HUES6 (cell line): ENCODE results near the gene CDS2.

ENCODE experiments used
- H3K27ac ChIP-seq: 2 replicates; pipeline ENCODE4 v1.7.0; 2013; ENCODE audit warnings: low read depth, mild to moderate bottlenecking, low read length, inconsistent platforms
- H3K27me3 ChIP-seq: 2 replicates; pipeline ENCODE4 v1.6.1; 2013; ENCODE audit warnings: low read length; ENCODE audit not compliant: control insufficient read depth, insufficient read depth
- H3K36me3 ChIP-seq: 2 replicates; pipeline ENCODE4 v1.6.1; 2013; ENCODE audit warnings: low read length; ENCODE audit not compliant: control insufficient read depth, insufficient read depth
- H3K4me1 ChIP-seq: 2 replicates; pipeline ENCODE4 v1.6.1; 2013; ENCODE audit warnings: low read length; ENCODE audit not compliant: control insufficient read depth, insufficient read depth
- H3K4me3 ChIP-seq: 2 replicates; pipeline ENCODE4 v1.5.1; 2013; ENCODE audit warnings: low read depth, low read length
- H3K9ac ChIP-seq: one replicate; pipeline ENCODE4 v1.6.1; 2013; ENCODE audit warnings: mild to moderate bottlenecking, low read length
- H3K9me3 ChIP-seq: 2 replicates; pipeline ENCODE4 v1.6.1; 2013; ENCODE audit warnings: low read depth, low read length; ENCODE audit not compliant: control insufficient read depth, insufficient read depth

CDS2 gene

GRCh38 chr20:5195655-5196054, 68.8 kb downstream of the CDS2 start:
- Histone ChIP-seq H3K27ac (no peak overlapping the region), H3K27me3 (no peaks in the 10 kb centered on the region), H3K9me3 (no peaks in the 10 kb centered on the region), H3K9ac (no peak overlapping the region), H3K4me1 (no peaks in the 10 kb centered on the region), H3K4me3 (no peak overlapping the region), H3K36me3 (peaks cover 29% of the 10 kb centered on the region)

- H3K27ac ChIP-seq, result no peak overlapping the region
- no peaks in the 10 kb centered on the region for H3K27me3 ChIP-seq
- H3K4me3 ChIP-seq, result no peak overlapping the region
- no peaks in the 10 kb centered on the region for H3K9me3 ChIP-seq
- H3K4me1 ChIP-seq, result no peaks in the 10 kb centered on the region
- H3K9ac ChIP-seq, result no peak overlapping the region
- H3K36me3 ChIP-seq, result peaks cover 24% of the 10 kb centered on the region
These were observed 69.3 kb downstream of the CDS2 start for GRCh38 chr20:5196149-5196548.

- Histone ChIP-seq H3K27me3 (no peaks in the 10 kb centered on the region), H3K36me3 (peaks cover 17% of the 10 kb centered on the region), H3K27ac (no peak overlapping the region), H3K9ac (no peak overlapping the region), H3K9me3 (no peaks in the 10 kb centered on the region), H3K4me3 (no peak overlapping the region), H3K4me1 (no peaks in the 10 kb centered on the region)
These were observed 70.5 kb downstream of the CDS2 start for GRCh38 chr20:5197270-5197827.

GRCh38 chr20:5197847-5198650, 71.2 kb downstream of the CDS2 start:
- Histone ChIP-seq H3K9ac (no peak overlapping the region), H3K27ac (no peak overlapping the region; the same call in 1 of the 2 replicates), H3K36me3 (peaks cover 17% of the 10 kb centered on the region), H3K4me1 (no peaks in the 10 kb centered on the region), H3K4me3 (no peak overlapping the region), H3K9me3 (no peaks in the 10 kb centered on the region), H3K27me3 (no peaks in the 10 kb centered on the region)

GRCh38 chr20:5198651-5198924, 71.8 kb downstream of the CDS2 start:
- Histone ChIP-seq H3K27ac (no peak overlapping the region; the same call in 1 of the 2 replicates), H3K4me3 (no peak overlapping the region), H3K27me3 (no peaks in the 10 kb centered on the region), H3K36me3 (peaks cover 17% of the 10 kb centered on the region), H3K9me3 (no peaks in the 10 kb centered on the region), H3K4me1 (no peaks in the 10 kb centered on the region), H3K9ac (no peak overlapping the region)

GRCh38 chr20:5203380-5203779, 76.6 kb downstream of the CDS2 start:
- no peaks in the 10 kb centered on the region for H3K27me3 ChIP-seq
- H3K9me3 ChIP-seq, result no peaks in the 10 kb centered on the region
- 0 out of 2 replicates have a peak, but pooled peaks cover 3% of the 10 kb centered on the region for H3K4me1 ChIP-seq
- no peak overlapping the region for H3K9ac ChIP-seq
- H3K4me3 ChIP-seq, result no peak overlapping the region
- no peak overlapping the region for H3K27ac ChIP-seq
- H3K36me3 ChIP-seq, result peaks cover 6% of the 10 kb centered on the region

- Histone ChIP-seq H3K4me3 (no peak overlapping the region), H3K27me3 (no peaks in the 10 kb centered on the region), H3K36me3 (peaks cover 4% of the 10 kb centered on the region; the same call in 1 of the 2 replicates), H3K9ac (no peak overlapping the region), H3K4me1 (0 out of 2 replicates have a peak, but pooled peaks cover 3% of the 10 kb centered on the region), H3K27ac (no peak overlapping the region), H3K9me3 (no peaks in the 10 kb centered on the region)
These were observed 78.8 kb downstream of the CDS2 start for GRCh38 chr20:5205348-5206210.

- no peaks in the 10 kb centered on the region for H3K9me3 ChIP-seq
- H3K27ac ChIP-seq, result no peak overlapping the region
- H3K27me3 ChIP-seq, result no peaks in the 10 kb centered on the region
- H3K4me1 ChIP-seq, result 0 out of 2 replicates have a peak, but pooled peaks cover 3% of the 10 kb centered on the region
- peaks cover 8% of the 10 kb centered on the region; the same call in 1 of the 2 replicates for H3K36me3 ChIP-seq
- H3K4me3 ChIP-seq, result no peak overlapping the region
- H3K9ac ChIP-seq, result no peak overlapping the region
These were observed 80.3 kb downstream of the CDS2 start for GRCh38 chr20:5207138-5207537.

GRCh38 chr20:5211803-5212714, 85.3 kb downstream of the CDS2 start:
- H3K9me3 ChIP-seq, result no peaks in the 10 kb centered on the region
- H3K9ac ChIP-seq, result no peak overlapping the region
- H3K4me3 ChIP-seq, result no peak overlapping the region
- H3K4me1 ChIP-seq, result peaks cover 7% of the 10 kb centered on the region; the same call in 1 of the 2 replicates
- H3K27ac ChIP-seq, result no peak overlapping the region
- H3K36me3 ChIP-seq, result peaks cover 9% of the 10 kb centered on the region; the same call in 1 of the 2 replicates
- no peaks in the 10 kb centered on the region for H3K27me3 ChIP-seq

GRCh38 chr20:5212907-5213487, 86.2 kb downstream of the CDS2 start:
- H3K27ac ChIP-seq, result no peak overlapping the region
- peaks cover 7% of the 10 kb centered on the region; the same call in 1 of the 2 replicates for H3K4me1 ChIP-seq
- no peak overlapping the region for H3K4me3 ChIP-seq
- H3K36me3 ChIP-seq, result peaks cover 9% of the 10 kb centered on the region; the same call in 1 of the 2 replicates
- H3K9me3 ChIP-seq, result no peaks in the 10 kb centered on the region
- no peaks in the 10 kb centered on the region for H3K27me3 ChIP-seq
- no peak overlapping the region for H3K9ac ChIP-seq
